ENCODE data around the gene SORT1. TPM values are rescaled to one million over a fixed set of nuclear protein-coding genes. Genes with fewer than 3 reads are reported as not detected.
A peak's percentile ranks its signal among the peaks of the same experiment; 100 is the strongest.

The SORT1 gene
- total RNA-seq, 6 donors from 2014 or later = 105 to 222 (median 116) TPM

GRCh38 chr1:109373126-109373525, 24.6 kb downstream of the SORT1 start:
- Histone ChIP-seq H3K4me1 (peaks cover 21 to 42% (median 33%) of the 10 kb centered on the region in 4 donors), H3K27me3 (no peaks in the 10 kb centered on the region), H3K4me3 (no peak overlapping the region), H3K27ac (peak overlapping the region in 2 of 4 donors; percentile 4 to 32), H3K9me3 (no peaks in the 10 kb centered on the region), H3K36me3 (no peaks in the 10 kb centered on the region)
- whole genome bisulfite sequencing, 2 donors = 53 to 58% methylated on average over 5 of the region's 5 CpGs
- DNase-seq = peak in 1 of 2 donors; percentile 39
- ATAC-seq (ENCODE audit: low FRiP score in 2 of 2) = peak in 1 of 2 donors; percentile 45
- TF ChIP-seq POLR2AphosphoS5 (IDR thresholded peaks at IDR 0.05) = no peak
- no peak for TF ChIP-seq EP300 (IDR thresholded peaks at IDR 0.05)
- TF ChIP-seq CTCF (IDR thresholded peaks at IDR 0.05) = no peak

GRCh38 chr1:109372281-109372680, 25.4 kb downstream of the SORT1 start:
- H3K4me1 ChIP-seq = peaks cover 21 to 42% (median 33%) of the 10 kb centered on the region in 4 donors
- H3K27ac ChIP-seq = peak overlapping the region; percentile 63 to 82 (median 81)
- no peaks in the 10 kb centered on the region for H3K9me3 ChIP-seq
- no peaks in the 10 kb centered on the region for H3K27me3 ChIP-seq
- H3K36me3 ChIP-seq = peaks cover 0 to 1% (median 0%) of the 10 kb centered on the region in 4 donors
- H3K4me3 ChIP-seq = no peak overlapping the region
- TF ChIP-seq POLR2A (IDR thresholded peaks at IDR 0.05) (no peak), POLR2AphosphoS5 (IDR thresholded peaks at IDR 0.05) (no peak), EP300 (IDR thresholded peaks at IDR 0.05) (no peak), CTCF (IDR thresholded peaks at IDR 0.05) (no peak)
- 91 to 93% methylated on average over 6 of the region's 6 CpGs for WGBS, 2 donors
- DNase-seq (no peak), ATAC-seq (ENCODE audit: low FRiP score in 2 of 2) (no peak)

- Histone ChIP-seq H3K9me3 (no peaks in the 10 kb centered on the region), H3K27ac (peak overlapping the region; percentile 63 to 82 (median 81)), H3K4me3 (peak overlapping the region in 1 of 4 donors; percentile 4), H3K4me1 (peaks cover 21 to 42% (median 33%) of the 10 kb centered on the region in 4 donors), H3K36me3 (peaks cover 7 to 11% (median 8%) of the 10 kb centered on the region in 4 donors), H3K27me3 (no peaks in the 10 kb centered on the region)
- 16 to 42% methylated on average over 4 of the region's 4 CpGs for WGBS, 2 donors
- DNase-seq (peak in 1 of 2 donors; percentile 66), ATAC-seq (ENCODE audit: low FRiP score in 2 of 2) (peak; percentile 78 to 83)
- TF ChIP-seq CTCF (IDR thresholded peaks at IDR 0.05) (no peak), EP300 (IDR thresholded peaks at IDR 0.05) (peak in 1 of 4 donors; percentile 64), POLR2AphosphoS5 (IDR thresholded peaks at IDR 0.05) (peak; percentile 20 to 35), POLR2A (IDR thresholded peaks at IDR 0.05) (no peak)
Measured at GRCh38 chr1:109371341-109371739, 26.4 kb downstream of the SORT1 start.

DNA sequence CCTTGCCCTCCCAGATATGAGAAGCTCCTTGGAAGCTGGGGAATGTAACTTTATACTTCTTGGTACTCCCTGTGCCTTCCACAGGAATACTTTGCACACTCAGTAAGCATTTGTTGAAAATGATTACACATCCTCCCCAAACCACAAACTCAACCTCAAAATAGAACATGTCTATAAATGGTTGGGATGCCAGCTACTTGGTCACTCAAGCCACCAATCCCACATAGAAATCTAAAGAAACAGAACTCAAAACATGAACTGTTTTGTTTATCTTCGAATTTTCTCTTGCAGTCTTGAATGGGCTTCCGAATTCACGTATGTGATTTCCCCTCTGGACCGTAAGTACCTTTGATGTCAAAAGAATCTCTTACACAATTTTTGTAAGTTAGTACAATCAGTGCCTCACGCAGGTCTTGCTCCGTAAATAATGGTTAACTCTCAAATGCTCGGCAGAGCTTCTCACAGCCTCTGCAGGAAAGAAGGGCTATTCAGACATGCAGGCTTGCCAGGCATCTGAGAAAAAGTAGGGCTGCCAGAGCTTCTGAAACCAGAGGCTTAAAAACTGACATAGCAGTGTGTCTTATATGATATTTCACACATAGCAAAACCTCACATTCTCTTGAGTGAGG, 26.9 kb downstream of the SORT1 start:
- Histone ChIP-seq H3K27me3 (no peaks in the 10 kb centered on the region), H3K36me3 (peaks cover 8 to 16% (median 14%) of the 10 kb centered on the region in 4 donors), H3K9me3 (no peaks in the 10 kb centered on the region), H3K4me1 (peaks cover 21 to 42% (median 33%) of the 10 kb centered on the region in 4 donors), H3K4me3 (peak overlapping the region in 1 of 4 donors; percentile 4), H3K27ac (peak overlapping the region; percentile 63 to 82 (median 81))
- no peak for TF ChIP-seq POLR2AphosphoS5 (IDR thresholded peaks at IDR 0.05)
- no peak for TF ChIP-seq POLR2A (IDR thresholded peaks at IDR 0.05)
- TF ChIP-seq CTCF (IDR thresholded peaks at IDR 0.05) = no peak
- no peak for TF ChIP-seq EP300 (IDR thresholded peaks at IDR 0.05)
- ATAC-seq (ENCODE audit: low FRiP score in 2 of 2) = peak; percentile 65 to 72
- DNase-seq = no peak
- 11 to 19% methylated on average over 7 of the region's 7 CpGs for WGBS, 2 donors

Data from upper lobe of left lung (tissue), 6 donors.